ENCODE results near the gene RFTN1. TPM values are rescaled to one million over a fixed set of nuclear protein-coding genes. Genes with fewer than 3 reads are reported as not detected.

Gene RFTN1
- total and polyA plus RNA-seq, 2 donors (not counting 3 experiments of a cell fraction or from before 2014, with no cell fraction given): 40.3 to 43.3 TPM

GRCh38 chr3:16460886-16461285 lies 52.6 kb downstream of the RFTN1 start:
- no peaks in the 10 kb centered on the region for H3K27me3 ChIP-seq (ENCODE audit: control insufficient read depth in 2 of 2, insufficient read depth in 2 of 2, low read length in 2 of 2)
- H4K20me1 ChIP-seq (replicated peaks; ENCODE audit: control insufficient read depth, extremely low read depth, insufficient read depth, low read length): no peaks in the 10 kb centered on the region
- dilution Hi-C loops (cut with MboI; ENCODE audit: extremely low pct_ligation_motif_present, low sequenced_read_pairs): no loop called here
- ChIA-PET CTCF (interaction anchor here (0.6 to 1.3 kb wide), 2 partner anchors 9 to 18 kb away, joined by 3 read pairs; no protein-coding TSS in a partner anchor), POLR2A (no interaction called here)
- no peaks in the 10 kb centered on the region for H3K4me1 ChIP-seq (ENCODE audit: control insufficient read depth, extremely low read depth, insufficient read depth, low read length)
- H3K79me2 ChIP-seq (ENCODE audit: control insufficient read depth, insufficient read depth, low read length): no peaks in the 10 kb centered on the region
- no peak overlapping the region for H3K27ac ChIP-seq (ENCODE audit: insufficient read depth, low read depth, low read length)
- intact Hi-C loops (cut with micrococcal nuclease): no loop called here
- no peak for FAIRE-seq
- no peak overlapping the region for H3K4me2 ChIP-seq (ENCODE audit: insufficient read depth, low read length)
- H3K9ac ChIP-seq (replicated peaks; ENCODE audit: extremely low read depth, insufficient read depth, low read length): no peak overlapping the region
- no peaks in the 10 kb centered on the region for H3K9me1 ChIP-seq (replicated peaks; ENCODE audit: control insufficient read depth, extremely low read depth, insufficient read depth, low read length)
- no peak overlapping the region for H2AFZ ChIP-seq (ENCODE audit: low read depth, low read length)
- no peaks in the 10 kb centered on the region for H3K36me3 ChIP-seq (ENCODE audit: control insufficient read depth in 2 of 2, extremely low read depth in 1 of 2, insufficient read depth in 2 of 2, low read length in 2 of 2)
- H3K4me3 ChIP-seq (replicated peaks in 1 of 3; ENCODE audit: insufficient read depth in 1 of 3, low read depth in 1 of 3, low read length in 3 of 3): no peak overlapping the region
- H3K9me3 ChIP-seq (replicated peaks; ENCODE audit: control insufficient read depth, insufficient read depth, low read length): no peaks in the 10 kb centered on the region
- no peak for TF ChIP-seq POLR2AphosphoS5 (IDR thresholded peaks at IDR 0.05; ENCODE audit: insufficient read depth, low read depth, low read length)
- TF ChIP-seq JUN (IDR thresholded peaks at IDR 0.05; ENCODE audit: borderline replicate concordance, insufficient read depth, insufficient read length, low read depth): no peak
- TF ChIP-seq MYC (IDR thresholded peaks at IDR 0.05; ENCODE audit: low read depth, low read length): no peak
- DNase-seq (ENCODE audit: low read depth, low spot score): no peak
- no TSS peak for BruUV-seq (replicated peaks)

DNA sequence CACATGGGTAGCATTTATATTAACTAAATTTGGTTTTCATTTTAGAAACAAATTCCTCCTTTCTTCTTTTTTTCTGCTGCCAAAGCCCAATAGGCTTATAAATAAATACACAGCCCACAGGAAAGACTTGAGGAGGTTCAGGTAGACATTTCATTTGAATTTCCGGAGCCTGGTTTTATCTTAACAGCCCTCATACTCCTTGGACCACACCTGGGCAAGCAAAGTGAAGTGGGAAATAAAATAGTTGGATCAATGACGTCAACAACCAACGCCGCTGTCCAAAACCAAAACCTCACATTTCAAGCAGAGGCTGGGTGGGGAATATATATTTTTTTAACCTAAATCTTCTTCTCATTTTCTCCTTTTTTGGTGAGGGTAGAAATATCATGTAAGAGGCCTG lies 53.2 kb downstream of the RFTN1 start:
- no peak for FAIRE-seq
- Histone ChIP-seq H3K4me1 (ENCODE audit: control insufficient read depth, extremely low read depth, insufficient read depth, low read length) (no peaks in the 10 kb centered on the region), H3K9me1 (replicated peaks; ENCODE audit: control insufficient read depth, extremely low read depth, insufficient read depth, low read length) (no peaks in the 10 kb centered on the region), H3K79me2 (ENCODE audit: control insufficient read depth, insufficient read depth, low read length) (no peaks in the 10 kb centered on the region), H3K9ac (replicated peaks; ENCODE audit: extremely low read depth, insufficient read depth, low read length) (no peak overlapping the region), H2AFZ (ENCODE audit: low read depth, low read length) (no peak overlapping the region), H3K27me3 (ENCODE audit: control insufficient read depth in 2 of 2, insufficient read depth in 2 of 2, low read length in 2 of 2) (no peaks in the 10 kb centered on the region), H3K9me3 (replicated peaks; ENCODE audit: control insufficient read depth, insufficient read depth, low read length) (no peaks in the 10 kb centered on the region), H3K4me3 (replicated peaks in 1 of 3; ENCODE audit: insufficient read depth in 1 of 3, low read depth in 1 of 3, low read length in 3 of 3) (no peak overlapping the region), H3K4me2 (ENCODE audit: insufficient read depth, low read length) (no peak overlapping the region), H3K27ac (ENCODE audit: insufficient read depth, low read depth, low read length) (no peak overlapping the region), H4K20me1 (replicated peaks; ENCODE audit: control insufficient read depth, extremely low read depth, insufficient read depth, low read length) (no peaks in the 10 kb centered on the region), H3K36me3 (ENCODE audit: control insufficient read depth in 2 of 2, extremely low read depth in 1 of 2, insufficient read depth in 2 of 2, low read length in 2 of 2) (no peaks in the 10 kb centered on the region)
- dilution Hi-C loops (cut with MboI; ENCODE audit: extremely low pct_ligation_motif_present, low sequenced_read_pairs) (no loop called here), intact Hi-C loops (cut with micrococcal nuclease) (no loop called here)
- CTCF ChIA-PET: interaction anchor here (0.6 to 1.3 kb wide), 2 partner anchors 8 to 18 kb away, joined by 3 read pairs; no protein-coding TSS in a partner anchor
- POLR2A ChIA-PET: no interaction called here
- BruUV-seq (replicated peaks): no TSS peak
- DNase-seq (ENCODE audit: low read depth, low spot score): no peak
- TF ChIP-seq JUN (IDR thresholded peaks at IDR 0.05; ENCODE audit: borderline replicate concordance, insufficient read depth, insufficient read length, low read depth) (no peak), MAX (IDR thresholded peaks at IDR 0.05; ENCODE audit: insufficient read depth, insufficient read length) (no peak), FOS (IDR thresholded peaks at IDR 0.05; ENCODE audit: borderline replicate concordance, insufficient read depth, low read length) (no peak), GATA2 (IDR thresholded peaks at IDR 0.05; ENCODE audit: insufficient read depth, insufficient read length, low read depth, low read length) (no peak), MYC (IDR thresholded peaks at IDR 0.05; ENCODE audit: low read depth, low read length) (no peak), EZH2 (IDR thresholded peaks at IDR 0.05; ENCODE audit: borderline replicate concordance, low read depth, low read length, severe bottlenecking) (no peak), POLR2A (IDR thresholded peaks at IDR 0.05; ENCODE audit: low read depth, low read length) (no peak), POLR2AphosphoS5 (IDR thresholded peaks at IDR 0.05; ENCODE audit: insufficient read depth, low read depth, low read length) (no peak)
- TF ChIP-seq, protein P1, sequence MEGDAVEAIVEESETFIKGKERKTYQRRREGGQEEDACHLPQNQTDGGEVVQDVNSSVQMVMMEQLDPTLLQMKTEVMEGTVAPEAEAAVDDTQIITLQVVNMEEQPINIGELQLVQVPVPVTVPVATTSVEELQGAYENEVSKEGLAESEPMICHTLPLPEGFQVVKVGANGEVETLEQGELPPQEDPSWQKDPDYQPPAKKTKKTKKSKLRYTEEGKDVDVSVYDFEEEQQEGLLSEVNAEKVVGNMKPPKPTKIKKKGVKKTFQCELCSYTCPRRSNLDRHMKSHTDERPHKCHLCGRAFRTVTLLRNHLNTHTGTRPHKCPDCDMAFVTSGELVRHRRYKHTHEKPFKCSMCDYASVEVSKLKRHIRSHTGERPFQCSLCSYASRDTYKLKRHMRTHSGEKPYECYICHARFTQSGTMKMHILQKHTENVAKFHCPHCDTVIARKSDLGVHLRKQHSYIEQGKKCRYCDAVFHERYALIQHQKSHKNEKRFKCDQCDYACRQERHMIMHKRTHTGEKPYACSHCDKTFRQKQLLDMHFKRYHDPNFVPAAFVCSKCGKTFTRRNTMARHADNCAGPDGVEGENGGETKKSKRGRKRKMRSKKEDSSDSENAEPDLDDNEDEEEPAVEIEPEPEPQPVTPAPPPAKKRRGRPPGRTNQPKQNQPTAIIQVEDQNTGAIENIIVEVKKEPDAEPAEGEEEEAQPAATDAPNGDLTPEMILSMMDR (IDR thresholded peaks at IDR 0.05; ENCODE audit: extremely low read depth in 1 of 2, insufficient read depth in 1 of 2, low read depth in 1 of 2, low read length in 2 of 2): no peak
